ENCODE measurements around the gene SHB. TPM values are rescaled to one million over a fixed set of nuclear protein-coding genes. Genes with fewer than 3 reads are reported as not detected.

Gene SHB
- total RNA-seq, 1 donor from 2014 or later, result 12.2 TPM

DNA sequence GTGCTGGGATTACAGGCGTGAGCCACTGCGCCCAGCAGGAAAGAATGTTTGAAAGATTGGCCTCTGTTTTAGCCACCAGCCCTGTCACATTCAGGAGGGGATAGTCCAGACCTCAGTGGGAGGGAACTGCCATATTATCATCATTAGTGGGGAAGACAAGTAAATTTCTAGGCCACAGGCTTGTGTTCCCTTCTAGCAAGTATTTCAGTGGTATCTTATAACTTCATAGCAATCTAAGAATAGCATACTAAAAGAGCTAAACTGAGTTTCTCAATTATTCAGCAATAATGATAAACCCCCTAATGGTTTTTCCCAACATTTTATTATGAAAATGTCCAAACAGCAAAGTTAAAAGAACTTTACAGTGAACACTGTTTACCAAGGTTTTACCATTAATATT lies 195.1 kb downstream of the SHB start:
- FAIRE-seq, result no peak

DNA sequence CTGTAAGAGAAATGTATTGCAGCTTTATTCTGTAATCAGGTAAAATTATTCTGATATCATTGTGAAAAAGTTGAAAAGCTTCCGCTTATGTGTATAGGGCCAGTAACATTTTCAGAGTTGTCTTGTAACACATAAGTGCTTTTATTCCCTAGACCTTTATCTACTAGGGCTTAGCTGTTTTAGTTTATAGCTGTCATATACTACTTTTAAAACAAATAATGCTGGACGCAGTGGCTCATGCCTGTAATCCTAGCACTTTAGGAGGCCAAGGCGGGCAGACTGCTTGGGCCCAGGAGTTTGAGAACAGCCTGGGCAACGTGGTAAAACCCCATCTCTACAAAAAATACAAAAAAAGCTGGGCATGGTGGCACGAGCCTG lies 198.2 kb downstream of the SHB start:
- no peak for FAIRE-seq
- no peak for DNase-seq (ENCODE audit: low spot score in 2 of 2)

More for the DNA sequence above, 195.1 kb downstream of the SHB start:
- no peak for DNase-seq (ENCODE audit: low spot score in 2 of 2)

DNA sequence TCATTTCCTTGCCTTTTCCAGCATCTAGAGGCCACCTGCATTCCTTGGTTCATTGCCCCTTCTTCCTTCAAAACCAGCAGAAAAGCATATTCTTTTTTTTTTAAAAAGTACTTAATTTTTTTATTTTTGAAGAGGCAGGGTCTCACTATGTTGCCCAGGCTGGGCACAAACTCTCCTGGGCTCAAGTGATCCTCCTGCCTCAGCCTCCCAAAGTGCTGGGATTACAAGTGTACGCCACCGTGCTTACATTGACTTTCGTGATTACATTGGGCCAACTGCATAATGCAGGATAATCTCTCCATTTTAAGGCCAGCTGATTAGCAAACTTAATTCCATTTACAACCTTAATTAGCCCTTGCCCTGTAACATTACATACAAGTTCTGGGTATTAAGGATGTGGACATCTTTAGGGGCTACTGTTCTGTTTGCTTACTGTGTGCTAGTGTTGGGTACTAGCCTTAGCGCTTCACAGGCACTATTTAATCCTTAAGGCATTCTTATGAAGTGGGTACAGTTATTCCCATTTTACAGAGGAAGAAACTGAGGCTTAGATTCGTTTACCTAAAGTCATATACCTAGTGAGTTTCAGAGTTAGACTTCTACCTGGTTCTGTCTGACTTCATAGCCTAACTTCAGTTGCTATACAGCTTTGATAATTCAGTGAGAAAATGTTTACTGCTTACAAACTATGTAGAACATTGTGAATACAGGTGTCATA lies 198.8 kb downstream of the SHB start:
- no peak for FAIRE-seq

More for the DNA sequence above, 198.8 kb downstream of the SHB start:
- DNase-seq (ENCODE audit: low spot score in 2 of 2), result no peak

Small RNA genes within 50 kb of the gene (small RNA-seq; reads per million reads assigned to genes)
- not detected for gene RNU7-124P

Other genes with a start within 250 kb of the SHB start
- 118 TPM for gene SLC25A51, start 165.1 kb downstream of the SHB start, total RNA-seq